ENCODE measurements around the gene CEBPE. TPM values are rescaled to one million over a fixed set of nuclear protein-coding genes. Genes with fewer than 3 reads are reported as not detected.

Gene CEBPE
- total RNA-seq, 2 experiments from 2014 or later = 1.1 to 2.3 TPM

GRCh38 chr14:23149745-23150144, 30.7 kb upstream of the CEBPE start:
- Histone ChIP-seq H3K4me1 (ENCODE audit: insufficient read depth, low read length, poor library complexity, severe bottlenecking) (no peaks in the 10 kb centered on the region), H3K9me2 (ENCODE audit: insufficient read depth, low read length) (no peaks in the 10 kb centered on the region), H3K9me3 (ENCODE audit: low read length) (no peaks in the 10 kb centered on the region), H4K20me1 (ENCODE audit: insufficient read depth, low read length) (no peaks in the 10 kb centered on the region), H3K4me3 (ENCODE audit: low read depth, low read length, poor library complexity, severe bottlenecking) (no peak overlapping the region), H3K79me2 (ENCODE audit: insufficient read depth, low read depth, low read length) (no peaks in the 10 kb centered on the region), H3K27ac (ENCODE audit: low read depth, low read length, poor library complexity, severe bottlenecking) (no peak overlapping the region), H2AFZ (ENCODE audit: low read length) (no peak overlapping the region), H3K36me3 (ENCODE audit: insufficient read depth, low read length) (no peaks in the 10 kb centered on the region), H3K4me2 (ENCODE audit: low read length) (no peak overlapping the region)
- TF ChIP-seq EZH2phosphoT487 (IDR thresholded peaks at IDR 0.05; ENCODE audit: borderline replicate concordance, low read depth, low read length) (no peak), CTCF (conservative IDR thresholded peaks at IDR 0.05; ENCODE audit: low read length) (no peak)
- ChIA-PET CTCF (ENCODE audit: unreplicated experiment) (no interaction called here), POLR2A (no interaction called here)
- intact Hi-C loops (cut with micrococcal nuclease; ENCODE audit: unreplicated experiment) = no loop called here
- BruUV-seq (replicated peaks) = no TSS peak
- DNase-seq (ENCODE audit: low spot score) = no peak

GRCh38 chr14:23148591-23149249, 29.7 kb upstream of the CEBPE start:
- H3K4me1 ChIP-seq (ENCODE audit: insufficient read depth, low read length, poor library complexity, severe bottlenecking) = no peaks in the 10 kb centered on the region
- intact Hi-C loops (cut with micrococcal nuclease; ENCODE audit: unreplicated experiment) = no loop called here
- CTCF ChIA-PET (ENCODE audit: unreplicated experiment) = no interaction called here

More at GRCh38 chr14:23148591-23149249, 29.7 kb upstream of the CEBPE start:
- H3K9me2 ChIP-seq (ENCODE audit: insufficient read depth, low read length) = no peaks in the 10 kb centered on the region
- no peaks in the 10 kb centered on the region for H3K36me3 ChIP-seq (ENCODE audit: insufficient read depth, low read length)
- no peaks in the 10 kb centered on the region for H3K79me2 ChIP-seq (ENCODE audit: insufficient read depth, low read depth, low read length)
- H2AFZ ChIP-seq (ENCODE audit: low read length) = no peak overlapping the region
- no peak overlapping the region for H3K4me3 ChIP-seq (ENCODE audit: low read depth, low read length, poor library complexity, severe bottlenecking)
- H3K27ac ChIP-seq (ENCODE audit: low read depth, low read length, poor library complexity, severe bottlenecking) = no peak overlapping the region
- no TSS peak for BruUV-seq (replicated peaks)
- no peaks in the 10 kb centered on the region for H3K9me3 ChIP-seq (ENCODE audit: low read length)
- H3K4me2 ChIP-seq (ENCODE audit: low read length) = no peak overlapping the region
- H4K20me1 ChIP-seq (ENCODE audit: insufficient read depth, low read length) = no peaks in the 10 kb centered on the region
- no peak for DNase-seq (ENCODE audit: low spot score)
- POLR2A ChIA-PET = no interaction called here
- TF ChIP-seq CTCF (conservative IDR thresholded peaks at IDR 0.05; ENCODE audit: low read length) (no peak), EZH2phosphoT487 (IDR thresholded peaks at IDR 0.05; ENCODE audit: borderline replicate concordance, low read depth, low read length) (no peak)
